ENCODE measurements around the gene RNF113A. TPM values are rescaled to one million over a fixed set of nuclear protein-coding genes. Genes with fewer than 3 reads are reported as not detected.

The RNF113A gene
- total RNA-seq (2021; fragmentation: NEBNext Ultra II Directional; extraction: Animal tissue kit (Norgen Biotek cat#: 25700)), result 10 to 100 TPM; 12.2 to 17.0 (median 14.9) TPM
- long read RNA-seq, transcript RNF113A-201 (1 exons, 1,353 nt), result major isoform, 24 of 24 reads
- long read RNA-seq, partial matches to known transcripts, result 0 of 24 reads
- long read RNA-seq, other reads (novel, unspliced or antisense), result 0 of 24 reads

DNA sequence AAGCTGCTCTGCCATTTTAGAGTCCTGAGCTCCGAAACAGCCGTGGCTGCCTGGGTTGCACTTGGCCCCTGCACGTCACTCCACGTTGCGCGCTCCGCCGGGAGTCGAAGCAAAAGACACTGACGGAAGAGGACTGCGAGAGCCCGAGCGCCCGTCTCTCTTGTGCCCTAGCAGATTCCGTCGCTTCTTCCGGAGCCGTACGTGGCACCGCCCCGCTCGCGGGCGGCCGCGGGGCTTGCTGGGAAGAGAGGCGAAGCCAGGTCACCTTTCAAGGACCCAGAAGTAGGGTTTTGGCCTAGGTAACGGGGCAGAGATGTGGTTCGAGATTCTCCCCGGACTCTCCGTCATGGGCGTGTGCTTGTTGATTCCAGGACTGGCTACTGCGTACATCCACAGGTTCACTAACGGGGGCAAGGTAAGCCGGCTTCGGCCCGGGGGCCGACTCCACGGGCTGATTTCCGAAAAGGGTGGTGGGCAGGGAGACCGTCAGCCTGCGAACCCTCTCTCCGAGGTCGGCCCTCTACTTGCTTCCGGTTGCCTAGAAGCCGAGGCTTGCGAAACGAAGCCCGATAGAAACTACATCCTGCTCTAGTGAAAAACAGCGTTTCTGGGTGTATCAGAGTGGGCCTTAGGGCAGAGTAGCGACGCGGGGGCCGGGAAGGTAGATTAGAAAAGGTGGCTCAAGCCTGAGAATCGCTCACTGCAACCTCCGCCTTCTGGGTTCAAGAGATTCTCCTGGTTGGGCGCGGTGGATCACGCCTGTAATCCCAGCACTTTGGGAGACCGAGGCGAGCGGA lies at the start of gene RNF113A, which contains the start of gene NDUFA1:
TSS of gene RNF113A (minus strand) at position 135 of the 797 bp plus-strand sequence. CDS start at position 15, 120 bp downstream.
TSS of gene NDUFA1 (plus strand) at position 234 of the 797 bp plus-strand sequence. CDS start at position 314, 80 bp downstream.
- Mint-ChIP-seq H3K9me3 (no peaks in the 10 kb centered on the region), H3K36me3 (ENCODE audit: low read depth) (peaks cover 5% of the 10 kb centered on the region; the same call in 1 of the 2 replicates), H3K27me3 (ENCODE audit: insufficient read depth) (peaks cover 1% of the 10 kb centered on the region; the same call in 1 of the 2 replicates), H3K4me1 (ENCODE audit: low read depth) (peaks cover 16% of the 10 kb centered on the region), H3K4me3 (peak within 1 kb of the TSS; percentile 97), H3K27ac (peak within 1 kb of the TSS; percentile 93)
- no peak for TF ChIP-seq CTCF (IDR thresholded peaks at IDR 0.05)
- peak; percentile 80 for DNase-seq

GRCh38 chrX:119919835-119920585 lies 48.5 kb upstream of the RNF113A start:
- DNase-seq, result no peak
- 0 out of 2 replicates have a peak, but pooled peaks cover 2% of the 10 kb centered on the region for H3K36me3 Mint-ChIP-seq (ENCODE audit: low read depth)
- no peaks in the 10 kb centered on the region; the same call in 1 of the 2 replicates for H3K27me3 Mint-ChIP-seq (ENCODE audit: insufficient read depth)
- no peak overlapping the region for H3K27ac Mint-ChIP-seq
- no peak overlapping the region for H3K4me3 Mint-ChIP-seq
- H3K4me1 Mint-ChIP-seq (ENCODE audit: low read depth), result no peaks in the 10 kb centered on the region
- H3K9me3 Mint-ChIP-seq, result no peaks in the 10 kb centered on the region
- no peak for TF ChIP-seq CTCF (IDR thresholded peaks at IDR 0.05)

- Mint-ChIP-seq H3K9me3 (no peaks in the 10 kb centered on the region), H3K27ac (no peak overlapping the region), H3K36me3 (ENCODE audit: low read depth) (no peaks in the 10 kb centered on the region), H3K4me3 (no peak overlapping the region), H3K27me3 (ENCODE audit: insufficient read depth) (no peaks in the 10 kb centered on the region; the same call in 1 of the 2 replicates), H3K4me1 (ENCODE audit: low read depth) (no peaks in the 10 kb centered on the region)
- no peak for TF ChIP-seq CTCF (IDR thresholded peaks at IDR 0.05)
- no peak for DNase-seq
Measured at GRCh38 chrX:119917877-119918276, 46.3 kb upstream of the RNF113A start.

DNA sequence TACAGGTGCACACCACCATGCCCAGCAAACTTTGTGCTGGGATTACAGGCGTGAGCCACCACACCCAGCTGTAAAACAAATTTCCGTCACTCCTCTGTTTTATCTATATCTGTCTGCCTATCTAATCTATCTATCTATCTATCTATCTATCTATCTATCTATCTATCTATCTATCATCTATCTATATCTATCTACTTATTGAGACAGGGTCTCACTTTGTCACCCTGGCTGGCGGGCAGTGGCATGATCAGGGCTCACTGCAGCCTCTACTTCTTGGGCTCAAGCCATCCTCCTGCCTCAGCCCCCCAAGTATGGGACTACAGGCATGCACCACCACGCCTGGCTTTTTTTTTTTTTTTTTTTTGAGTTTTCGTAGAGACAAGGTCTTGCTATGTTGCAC lies 44.8 kb upstream of the RNF113A start:
- H3K9me3 Mint-ChIP-seq, result no peaks in the 10 kb centered on the region
- peaks cover 1% of the 10 kb centered on the region for H3K27me3 Mint-ChIP-seq (ENCODE audit: insufficient read depth)
- no peak overlapping the region for H3K27ac Mint-ChIP-seq
- no peaks in the 10 kb centered on the region for H3K4me1 Mint-ChIP-seq (ENCODE audit: low read depth)
- TF ChIP-seq CTCF (IDR thresholded peaks at IDR 0.05), result no peak
- DNase-seq, result no peak
- no peak overlapping the region for H3K4me3 Mint-ChIP-seq
- no peaks in the 10 kb centered on the region for H3K36me3 Mint-ChIP-seq (ENCODE audit: low read depth)

GRCh38 chrX:119900976-119901375 lies 29.4 kb upstream of the RNF113A start:
- no peak for TF ChIP-seq CTCF (IDR thresholded peaks at IDR 0.05)
- H3K27me3 Mint-ChIP-seq (ENCODE audit: insufficient read depth), result peaks cover 7% of the 10 kb centered on the region
- no peaks in the 10 kb centered on the region for H3K9me3 Mint-ChIP-seq
- no peak for DNase-seq
- no peaks in the 10 kb centered on the region for H3K4me1 Mint-ChIP-seq (ENCODE audit: low read depth)
- H3K36me3 Mint-ChIP-seq (ENCODE audit: low read depth), result no peaks in the 10 kb centered on the region
- H3K4me3 Mint-ChIP-seq, result no peak overlapping the region
- no peak overlapping the region for H3K27ac Mint-ChIP-seq

All from HFFc6 (cell line).